Fibroblast of lung (primary cell): ENCODE data around the gene PCSK6. TPM values are rescaled to one million over a fixed set of nuclear protein-coding genes. Genes with fewer than 3 reads are reported as not detected.

Experiments
- DNase-seq, 2 donors: peaks; one replicate each; pipeline versions ENCODE4 v3.0.0 to v3.0.0-alpha.2; 2010; ENCODE audit warnings: low read depth in 2 of 2
- H2AFZ ChIP-seq: 2 replicates; pipeline ENCODE4 v1.5.1; 2012; ENCODE audit warnings: low read length, control low read depth, inconsistent platforms
- H3K27ac ChIP-seq: 2 replicates; pipeline ENCODE4 v1.5.1; 2011; ENCODE audit warnings: low read length, control low read depth; ENCODE audit not compliant: insufficient read depth
- H3K27me3 ChIP-seq: 2 replicates; pipeline ENCODE4 v1.5.1; 2011; ENCODE audit warnings: mild to moderate bottlenecking, low read length; ENCODE audit not compliant: control insufficient read depth, insufficient read depth
- H3K36me3 ChIP-seq: 2 replicates; pipeline ENCODE4 v1.5.1; 2011; ENCODE audit warnings: low read length; ENCODE audit not compliant: control insufficient read depth, insufficient read depth
- H3K4me1 ChIP-seq: 2 replicates; pipeline ENCODE4 v1.5.1; 2011; ENCODE audit warnings: low read length; ENCODE audit not compliant: control insufficient read depth, insufficient read depth; ENCODE audit errors: extremely low read depth
- H3K4me2 ChIP-seq: 2 replicates; pipeline ENCODE4 v1.5.1; 2011; ENCODE audit warnings: low read length, control low read depth; ENCODE audit not compliant: insufficient read depth; ENCODE audit errors: extremely low read depth
- H3K4me3 ChIP-seq, 4 experiments: fragments of 200-600 bp in 1 of 4; sonication (generic) in 1 of 4; replicated peaks in 1 of 4; 2 replicates each; pipeline ENCODE4 v1.5.1; 2011 to 2016; ENCODE audit warnings: low read length in 4 of 4, low read depth in 3 of 4, mild to moderate bottlenecking in 3 of 4, control low read depth in 2 of 4, inconsistent platforms in 1 of 4, mixed read lengths in 1 of 4; ENCODE audit not compliant: insufficient read depth in 1 of 4; ENCODE audit errors: control extremely low read depth in 1 of 4
- H3K79me2 ChIP-seq: 2 replicates; pipeline ENCODE4 v1.5.1; 2012; ENCODE audit warnings: mild to moderate bottlenecking, low read length, inconsistent platforms; ENCODE audit not compliant: control insufficient read depth, insufficient read depth
- H3K9ac ChIP-seq: 2 replicates; pipeline ENCODE4 v1.5.1; 2011; ENCODE audit warnings: mild to moderate bottlenecking, low read length, control low read depth; ENCODE audit not compliant: insufficient read depth
- H3K9me3 ChIP-seq: 2 replicates; pipeline ENCODE4 v1.5.1; 2012; ENCODE audit warnings: low read depth, low read length; ENCODE audit not compliant: control insufficient read depth, insufficient read depth
- H4K20me1 ChIP-seq: 2 replicates; pipeline ENCODE4 v1.5.1; 2011; ENCODE audit warnings: low read length; ENCODE audit not compliant: control insufficient read depth, insufficient read depth; ENCODE audit errors: extremely low read depth
- CTCF ChIP-seq, 2 donors: IDR thresholded peaks in 1 of 2; conservative IDR thresholded peaks in 1 of 2; 1 replicate in 1 of 2; 2 replicates in 1 of 2; pipeline ENCODE4 v1.5.1; 2011 to 2012; ENCODE audit warnings: low read length in 2 of 2, control low read depth in 1 of 2, inconsistent platforms in 1 of 2, low read depth in 1 of 2, mild to moderate bottlenecking in 1 of 2
- EZH2 ChIP-seq: IDR thresholded peaks from 2 replicates; pipeline ENCODE4 v1.5.1; 2012; ENCODE audit warnings: low read length, control low read depth, mild to moderate bottlenecking; ENCODE audit errors: missing control alignments
- polyA plus RNA-seq, 2 donors: library from polyadenylated mRNA; depleted of rRNA in 1 of 2; stranded (reverse) in 1 of 2; unstranded in 1 of 2; fragments of >200 nt; gene quantifications; 2 replicates each; pipeline ENCODE4 v1.2.1, GENCODE V29; 2011 to 2012; ENCODE audit warnings: missing spikeins in 1 of 2
- total RNA-seq: library from RNA; depleted of rRNA; stranded (reverse); fragments of >200 nt; gene quantifications from 2 replicates; pipeline ENCODE4 v1.2.1, GENCODE V29; 2014

The PCSK6 gene
- total and polyA plus RNA-seq, 2 donors (not counting 1 experiment from before 2014, with no cell fraction given) = 0.02 to 0.83 TPM

- H3K27me3 ChIP-seq = no peaks in the 10 kb centered on the region
- peak overlapping the region; percentile 31 for H3K27ac ChIP-seq
- no peaks in the 10 kb centered on the region for H3K79me2 ChIP-seq
- peak overlapping the region; percentile 79 for H3K4me2 ChIP-seq
- no peak overlapping the region for H3K9ac ChIP-seq
- H3K4me3 ChIP-seq = peak overlapping the region in 3 of 4 experiments; percentile 15 to 23 (median 19)
- H3K4me1 ChIP-seq = no peaks in the 10 kb centered on the region
- no peaks in the 10 kb centered on the region for H3K36me3 ChIP-seq
- H4K20me1 ChIP-seq = no peaks in the 10 kb centered on the region
- H2AFZ ChIP-seq = peak overlapping the region; percentile 34
- TF ChIP-seq EZH2 = no peak
- no peak for TF ChIP-seq CTCF (conservative IDR thresholded peaks at IDR 0.05 in 1 of 2, IDR thresholded peaks at IDR 0.05 in 1 of 2; ENCODE audit: low read depth in 1 of 2, low read length in 2 of 2)
- DNase-seq = peak; percentile 42 to 64
- H3K9me3 ChIP-seq = no peaks in the 10 kb centered on the region
These were observed 49.6 kb downstream of the PCSK6 start for GRCh38 chr15:101439920-101440319.

GRCh38 chr15:101439285-101439919 is 50.1 kb downstream of the PCSK6 start:
- peak; percentile 24 to 30 for DNase-seq
- H3K4me3 ChIP-seq = peak overlapping the region in 2 of 4 experiments; percentile 5 to 23
- no peaks in the 10 kb centered on the region for H3K4me1 ChIP-seq
- H3K9ac ChIP-seq = no peak overlapping the region
- H3K79me2 ChIP-seq = no peaks in the 10 kb centered on the region
- no peak overlapping the region for H2AFZ ChIP-seq
- no peaks in the 10 kb centered on the region for H4K20me1 ChIP-seq
- H3K36me3 ChIP-seq = no peaks in the 10 kb centered on the region
- H3K27me3 ChIP-seq = no peaks in the 10 kb centered on the region
- H3K9me3 ChIP-seq = no peaks in the 10 kb centered on the region
- H3K27ac ChIP-seq = peak overlapping the region; percentile 46
- TF ChIP-seq EZH2 (no peak), CTCF (conservative IDR thresholded peaks at IDR 0.05 in 1 of 2, IDR thresholded peaks at IDR 0.05 in 1 of 2; ENCODE audit: low read depth in 1 of 2, low read length in 2 of 2) (no peak)
- H3K4me2 ChIP-seq = peak overlapping the region; percentile 75

GRCh38 chr15:101438482-101439284 is 50.8 kb downstream of the PCSK6 start:
- H3K36me3 ChIP-seq = no peaks in the 10 kb centered on the region
- no peaks in the 10 kb centered on the region for H3K9me3 ChIP-seq
- H3K27ac ChIP-seq = peak overlapping the region; percentile 46
- no peaks in the 10 kb centered on the region for H4K20me1 ChIP-seq
- no peak overlapping the region for H2AFZ ChIP-seq
- H3K9ac ChIP-seq = no peak overlapping the region
- TF ChIP-seq EZH2 (no peak), CTCF (conservative IDR thresholded peaks at IDR 0.05 in 1 of 2, IDR thresholded peaks at IDR 0.05 in 1 of 2; ENCODE audit: low read depth in 1 of 2, low read length in 2 of 2) (no peak)
- H3K27me3 ChIP-seq = no peaks in the 10 kb centered on the region
- H3K4me1 ChIP-seq = no peaks in the 10 kb centered on the region
- no peaks in the 10 kb centered on the region for H3K79me2 ChIP-seq
- no peak for DNase-seq
- no peak overlapping the region for H3K4me3 ChIP-seq
- H3K4me2 ChIP-seq = peak overlapping the region; percentile 75
